Liver (tissue), 9 donors: ENCODE measurements around the gene RARS2. TPM values are rescaled to one million over a fixed set of nuclear protein-coding genes. Genes with fewer than 3 reads are reported as not detected.

Source experiments
- DNase-seq: peaks from one replicate; pipeline ENCODE4 v3.0.0-alpha.2; 2017; ENCODE audit warnings: low spot score
- H3K27ac ChIP-seq, 2 donors: one replicate each; pipeline ENCODE4 v1.7.0; 2013; ENCODE audit warnings: inconsistent platforms in 2 of 2, low read length in 2 of 2, control low read depth in 1 of 2, low read depth in 1 of 2, mild to moderate bottlenecking in 1 of 2
- H3K27me3 ChIP-seq, 4 donors: one replicate each; pipeline versions ENCODE4 v1.6.1 to v1.7.0; 2013; ENCODE audit warnings: low read length in 3 of 4, inconsistent platforms in 1 of 4, mild to moderate bottlenecking in 1 of 4, moderate library complexity in 1 of 4; ENCODE audit not compliant: control insufficient read depth in 4 of 4, insufficient read depth in 4 of 4
- H3K36me3 ChIP-seq, 4 donors: one replicate each; pipeline versions ENCODE4 v1.6.1 to v1.7.0; 2013; ENCODE audit warnings: low read length in 3 of 4, mild to moderate bottlenecking in 3 of 4, low read depth in 1 of 4, moderate library complexity in 1 of 4; ENCODE audit not compliant: control insufficient read depth in 4 of 4, insufficient read depth in 3 of 4
- H3K4me1 ChIP-seq, 4 donors: one replicate each; pipeline versions ENCODE4 v1.6.1 to v1.7.0; 2013; ENCODE audit warnings: low read length in 3 of 4, mild to moderate bottlenecking in 3 of 4, moderate library complexity in 1 of 4; ENCODE audit not compliant: control insufficient read depth in 4 of 4, insufficient read depth in 4 of 4
- H3K4me3 ChIP-seq, 3 donors: one replicate each; pipeline versions ENCODE4 v1.6.1 to v1.7.0; 2013; ENCODE audit warnings: low read length in 3 of 3, control low read depth in 1 of 3, low read depth in 1 of 3, mild to moderate bottlenecking in 1 of 3
- H3K9ac ChIP-seq, 2 donors: one replicate each; pipeline ENCODE4 v1.7.0; 2013; ENCODE audit warnings: low read length in 2 of 2, mild to moderate bottlenecking in 2 of 2, moderate library complexity in 2 of 2, control low read depth in 1 of 2, low read depth in 1 of 2
- H3K9me3 ChIP-seq, 4 donors: one replicate each; pipeline versions ENCODE4 v1.6.1 to v1.7.0; 2013; ENCODE audit warnings: low read length in 3 of 4; ENCODE audit not compliant: control insufficient read depth in 4 of 4
- ATF3 ChIP-seq: IDR thresholded peaks from 2 replicates; pipeline ENCODE4 v1.6.1; 2016; ENCODE audit warnings: antibody characterized with exemption
- CTCF ChIP-seq: fragments of 150-350 bp; IDR thresholded peaks from 2 replicates; pipeline ENCODE4 v1.5.1; 2017; ENCODE audit warnings: improper control_type of control experiment, low read depth, low read length; ENCODE audit not compliant: missing input control
- EGR1 ChIP-seq, 2 donors: IDR thresholded peaks; 2 replicates each; pipeline ENCODE4 v1.6.1; 2016 to 2018; ENCODE audit warnings: antibody characterized with exemption in 2 of 2, low read depth in 2 of 2
- FOXA1 ChIP-seq: IDR thresholded peaks from 2 replicates; pipeline ENCODE4 v1.6.1; 2016; ENCODE audit warnings: antibody characterized with exemption
- FOXA2 ChIP-seq: IDR thresholded peaks from 2 replicates; pipeline ENCODE4 v1.6.1; 2016; ENCODE audit warnings: antibody characterized with exemption
- GABPA ChIP-seq, 2 donors: IDR thresholded peaks in 1 of 2; conservative IDR thresholded peaks in 1 of 2; 2 replicates each; pipeline ENCODE4 v1.6.1; 2016; ENCODE audit warnings: antibody characterized with exemption in 2 of 2, mild to moderate bottlenecking in 1 of 2, moderate library complexity in 1 of 2
- HNF4A ChIP-seq, 2 donors: conservative IDR thresholded peaks; 2 replicates each; pipeline ENCODE4 v1.6.1; 2016; ENCODE audit warnings: antibody characterized with exemption in 2 of 2, mild to moderate bottlenecking in 2 of 2
- HNF4G ChIP-seq: IDR thresholded peaks from 2 replicates; pipeline ENCODE4 v1.6.1; 2016; ENCODE audit warnings: antibody characterized with exemption
- JUND ChIP-seq, 2 donors: IDR thresholded peaks; 2 replicates each; pipeline ENCODE4 v1.6.1; 2016; ENCODE audit warnings: antibody characterized with exemption in 2 of 2
- MAX ChIP-seq: IDR thresholded peaks from 2 replicates; pipeline ENCODE4 v1.6.1; 2016; ENCODE audit warnings: antibody characterized with exemption
- NR2F2 ChIP-seq: IDR thresholded peaks from 2 replicates; pipeline ENCODE4 v1.6.1; 2016; ENCODE audit warnings: antibody characterized with exemption
- RAD21 ChIP-seq, 2 donors: IDR thresholded peaks; 2 replicates each; pipeline ENCODE4 v1.6.1; 2016; ENCODE audit warnings: antibody characterized with exemption in 2 of 2, mild to moderate bottlenecking in 2 of 2
- REST ChIP-seq: IDR thresholded peaks from 2 replicates; pipeline ENCODE4 v1.6.1; 2016; ENCODE audit warnings: antibody characterized with exemption, mild to moderate bottlenecking
- RXRA ChIP-seq, 2 donors: IDR thresholded peaks; 2 replicates each; pipeline ENCODE4 v1.6.1; 2017 to 2018; ENCODE audit warnings: antibody characterized with exemption in 2 of 2, mild to moderate bottlenecking in 1 of 2
- SP1 ChIP-seq: IDR thresholded peaks from 2 replicates; pipeline ENCODE4 v1.6.1; 2018; ENCODE audit warnings: antibody characterized with exemption, mild to moderate bottlenecking
- TAF1 ChIP-seq: conservative IDR thresholded peaks from 2 replicates; pipeline ENCODE4 v1.6.1; 2016; ENCODE audit warnings: antibody characterized with exemption, mild to moderate bottlenecking
- YY1 ChIP-seq: IDR thresholded peaks from 2 replicates; pipeline ENCODE4 v1.6.1; 2016; ENCODE audit warnings: antibody characterized with exemption, mild to moderate bottlenecking
- ZBTB33 ChIP-seq: IDR thresholded peaks from 2 replicates; pipeline ENCODE4 v1.6.1; 2016; ENCODE audit warnings: antibody characterized with exemption
- WGBS: extraction: QIAGEN DNeasy Blood & Tissue Kit; methylation state at CpG from one replicate; pipeline ENCODE4 v1.1.7; 2013; 5-methylcytosine and 5-hydroxymethylcytosine counted together
- polyA plus RNA-seq, 2 donors: library from polyadenylated mRNA; stranded (reverse) in 1 of 2; unstranded in 1 of 2; fragments of 200-250 nt in 1 of 2; fragments of >200 nt in 1 of 2; fragmentation: Nextera tagmentation in 1 of 2; extraction: Ambion mirVana in 1 of 2; gene quantifications; one replicate each; pipeline versions ENCODE4 v1.2.1 to v1.2.3, GENCODE V29; 2013 to 2015
- total RNA-seq, 2 donors: library from RNA; depleted of rRNA; stranded (reverse); fragments of >200 nt; gene quantifications; one replicate each; pipeline ENCODE4 v1.2.3, GENCODE V29; 2014
- donor health status: healthy.
- donor health status: healthy.
- donor health status: healthy.
- donor health status: healthy.
- donor health status: healthy.

The RARS2 gene
- total and polyA plus RNA-seq, 4 donors, result 10.9 to 19.2 (median 16.4) TPM

GRCh38 chr6:87636315-87636714, 46.5 kb upstream of the RARS2 start:
- Histone ChIP-seq H3K27me3 (no peaks in the 10 kb centered on the region), H3K4me1 (no peaks in the 10 kb centered on the region), H3K36me3 (peaks cover 0 to 9% (median 7%) of the 10 kb centered on the region in 4 donors), H3K9me3 (no peaks in the 10 kb centered on the region), H3K27ac (no peak overlapping the region), H3K9ac (no peak overlapping the region), H3K4me3 (no peak overlapping the region)
- 92% methylated on average over 1 of the region's 1 CpG for WGBS
- TF ChIP-seq EGR1 (IDR thresholded peaks at IDR 0.05; ENCODE audit: low read depth in 2 of 2), result no peak
- DNase-seq, result no peak

- Histone ChIP-seq H3K27ac (no peak overlapping the region), H3K27me3 (no peaks in the 10 kb centered on the region), H3K4me3 (no peak overlapping the region), H3K9ac (no peak overlapping the region), H3K4me1 (no peaks in the 10 kb centered on the region), H3K9me3 (no peaks in the 10 kb centered on the region), H3K36me3 (peaks cover 0 to 9% (median 3%) of the 10 kb centered on the region in 4 donors)
- TF ChIP-seq JUND (IDR thresholded peaks at IDR 0.05), result no peak
- TF ChIP-seq YY1, result no peak
- no peak for TF ChIP-seq EGR1 (IDR thresholded peaks at IDR 0.05; ENCODE audit: low read depth in 2 of 2)
- TF ChIP-seq RAD21 (IDR thresholded peaks at IDR 0.05), result no peak
- no peak for TF ChIP-seq HNF4G
- no peak for TF ChIP-seq ATF3
- no peak for TF ChIP-seq FOXA2
- TF ChIP-seq FOXA1, result no peak
- no peak for TF ChIP-seq ZBTB33
- no peak for TF ChIP-seq TAF1
- no peak for TF ChIP-seq GABPA (IDR thresholded peaks at IDR 0.05 in 1 of 2, conservative IDR thresholded peaks at IDR 0.05 in 1 of 2)
- no peak for TF ChIP-seq RXRA (IDR thresholded peaks at IDR 0.05)
- no peak for TF ChIP-seq CTCF
- no peak for TF ChIP-seq SP1
- no peak for TF ChIP-seq REST
- no peak for TF ChIP-seq MAX
- no peak for TF ChIP-seq HNF4A (conservative IDR thresholded peaks at IDR 0.05)
- no peak for TF ChIP-seq NR2F2
- 82% methylated on average over 3 of the region's 3 CpGs for WGBS
- no peak for DNase-seq
Measured at GRCh38 chr6:87633851-87634250, 44.1 kb upstream of the RARS2 start.
